Endodermal cell (in vitro differentiated cells): ENCODE data around the gene OSR1. TPM values are rescaled to one million over a fixed set of nuclear protein-coding genes. Genes with fewer than 3 reads are reported as not detected.

Experiments used
- DNase-seq: peaks from one replicate; pipeline ENCODE4 v3.0.0-alpha.2; 2017
- H3K27ac ChIP-seq: 2 replicates; pipeline ENCODE4 v1.5.1; 2013; ENCODE audit warnings: mild to moderate bottlenecking, low read depth, low read length, moderate library complexity
- H3K27me3 ChIP-seq: 2 replicates; pipeline ENCODE4 v1.6.1; 2013; ENCODE audit warnings: mild to moderate bottlenecking, low read length, moderate library complexity; ENCODE audit not compliant: insufficient read depth, control insufficient read depth, poor library complexity, severe bottlenecking
- H3K36me3 ChIP-seq: 2 replicates; pipeline ENCODE4 v1.7.0; 2013; ENCODE audit warnings: mild to moderate bottlenecking, low read length, moderate library complexity; ENCODE audit not compliant: control insufficient read depth, insufficient read depth
- H3K4me1 ChIP-seq: one replicate; pipeline ENCODE4 v1.7.0; 2013; ENCODE audit warnings: low read length; ENCODE audit not compliant: control insufficient read depth, insufficient read depth
- H3K4me3 ChIP-seq: 2 replicates; pipeline ENCODE4 v1.5.1; 2013; ENCODE audit warnings: mild to moderate bottlenecking, low read length, moderate library complexity
- H3K9ac ChIP-seq: 2 replicates; pipeline ENCODE4 v1.6.1; 2013; ENCODE audit warnings: mild to moderate bottlenecking, low read length, moderate library complexity; ENCODE audit not compliant: poor library complexity, severe bottlenecking; ENCODE audit errors: extremely low read depth
- H3K9me3 ChIP-seq: 2 replicates; pipeline ENCODE4 v1.6.1; 2013; ENCODE audit warnings: mild to moderate bottlenecking, low read length, moderate library complexity; ENCODE audit not compliant: control insufficient read depth
- H3K27ac Mint-ChIP-seq: 2 replicates; pipeline ENCODE4 v1.8.0; 2020; ENCODE audit warnings: mixed read lengths
- H3K27me3 Mint-ChIP-seq: 2 replicates; pipeline ENCODE4 v1.8.0; 2021; ENCODE audit warnings: mild to moderate bottlenecking, mixed read lengths; ENCODE audit not compliant: insufficient read depth
- H3K36me3 Mint-ChIP-seq: 2 replicates; pipeline ENCODE4 v1.8.0; 2020; ENCODE audit warnings: low read depth, mixed read lengths
- H3K4me1 Mint-ChIP-seq: 2 replicates; pipeline ENCODE4 v1.8.0; 2020; ENCODE audit warnings: mixed read lengths
- H3K4me3 Mint-ChIP-seq: 2 replicates; pipeline ENCODE4 v1.8.0; 2020; ENCODE audit warnings: mild to moderate bottlenecking, moderate library complexity, mixed read lengths
- H3K9me3 Mint-ChIP-seq: 2 replicates; pipeline ENCODE4 v1.8.0; 2020; ENCODE audit warnings: mild to moderate bottlenecking, mixed read lengths
- CTCF ChIP-seq: fragments of 200-600 bp; sonication (generic); conservative IDR thresholded peaks from 2 replicates; pipeline ENCODE4 v1.5.0; 2021; ENCODE audit warnings: antibody characterized with exemption, mild to moderate bottlenecking
- WGBS, 2 experiments: methylation state at CpG; one replicate each; pipeline versions ENCODE4 v1.1.5 to v1.1.7; 2013; ENCODE audit warnings: missing lambda C conversion rate in 2 of 2, mixed read lengths in 1 of 2; ENCODE audit not compliant: insufficient coverage in 1 of 2, insufficient read length in 1 of 2; 5-methylcytosine and 5-hydroxymethylcytosine counted together
- total RNA-seq, 2 donors: library from RNA; stranded (reverse); fragmentation: NEBNext Ultra II Directional in 1 of 2; extraction: Animal tissue kit (Norgen Biotek cat#: 25700) in 1 of 2; gene quantifications; 2 replicates in 1 of 2; 3 replicates in 1 of 2; pipeline ENCODE4 v1.2.1, GENCODE V29; 2021

Gene OSR1
- total RNA-seq, 2 donors from 2014 or later = not detected

- Mint-ChIP-seq H3K9me3 (no peaks in the 10 kb centered on the region), H3K36me3 (no peaks in the 10 kb centered on the region), H3K27me3 (peaks cover 92% of the 10 kb centered on the region)
These were observed 10.3 kb upstream of the OSR1 start for GRCh38 chr2:19368760-19369159.

DNA sequence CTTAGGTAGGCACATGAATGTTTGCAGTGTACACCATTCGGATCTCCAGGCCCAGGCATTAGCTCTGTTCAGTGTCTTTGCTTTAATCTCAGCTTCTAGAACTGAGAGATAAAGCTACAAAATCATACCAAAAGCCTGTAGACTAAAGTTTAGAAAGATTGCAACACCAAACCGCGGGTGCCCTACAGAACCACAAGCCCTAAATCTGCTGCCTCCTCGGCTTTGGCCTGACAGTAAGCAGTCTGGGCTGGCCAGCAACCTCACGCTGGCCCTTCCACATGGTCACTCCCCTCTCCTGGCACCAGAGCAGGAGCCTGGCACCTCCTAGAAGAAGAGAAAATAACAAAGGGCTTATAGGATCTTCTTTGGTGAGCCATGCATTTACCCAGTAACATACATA, 8.9 kb upstream of the OSR1 start:
- Mint-ChIP-seq H3K4me1 (peaks cover 13% of the 10 kb centered on the region), H3K9me3 (no peaks in the 10 kb centered on the region), H3K27me3 (peaks cover 98% of the 10 kb centered on the region), H3K27ac (no peak overlapping the region), H3K36me3 (no peaks in the 10 kb centered on the region), H3K4me3 (no peak overlapping the region)
- no peaks in the 10 kb centered on the region for H3K36me3 ChIP-seq
- WGBS, 2 experiments = 63 to 90% methylated on average over 1 to 5 of the region's 5 CpGs
- no peak overlapping the region for H3K4me3 ChIP-seq
- no peak overlapping the region for H3K9ac ChIP-seq
- TF ChIP-seq CTCF = no peak
- H3K4me1 ChIP-seq = no peaks in the 10 kb centered on the region
- no peak overlapping the region for H3K27ac ChIP-seq
- no peaks in the 10 kb centered on the region for H3K9me3 ChIP-seq
- H3K27me3 ChIP-seq = peaks cover 92% of the 10 kb centered on the region
- no peak for DNase-seq

More at GRCh38 chr2:19368760-19369159, 10.3 kb upstream of the OSR1 start:
- Mint-ChIP-seq H3K4me1 (no peaks in the 10 kb centered on the region), H3K27ac (no peak overlapping the region), H3K4me3 (no peak overlapping the region)
- peaks cover 82% of the 10 kb centered on the region for H3K27me3 ChIP-seq
- WGBS, 2 experiments = 81% methylated on average over 4 of the region's 4 CpGs
- no peak for DNase-seq
- no peaks in the 10 kb centered on the region for H3K4me1 ChIP-seq
- no peaks in the 10 kb centered on the region for H3K36me3 ChIP-seq
- H3K9me3 ChIP-seq = no peaks in the 10 kb centered on the region
- H3K27ac ChIP-seq = no peak overlapping the region
- no peak overlapping the region for H3K9ac ChIP-seq
- TF ChIP-seq CTCF = no peak
- no peak overlapping the region for H3K4me3 ChIP-seq

- 78 to 100% methylated on average over 1 to 3 of the region's 3 CpGs for WGBS, 2 experiments
- H3K9me3 ChIP-seq = no peaks in the 10 kb centered on the region
- no peak overlapping the region for H3K4me3 ChIP-seq
- Mint-ChIP-seq H3K9me3 (peaks cover 2% of the 10 kb centered on the region), H3K4me3 (no peak overlapping the region), H3K4me1 (peaks cover 13% of the 10 kb centered on the region), H3K27me3 (peaks cover 98% of the 10 kb centered on the region), H3K27ac (no peak overlapping the region), H3K36me3 (no peaks in the 10 kb centered on the region)
- H3K27me3 ChIP-seq = peaks cover 92% of the 10 kb centered on the region
- H3K36me3 ChIP-seq = no peaks in the 10 kb centered on the region
- no peak overlapping the region for H3K27ac ChIP-seq
- no peak overlapping the region for H3K9ac ChIP-seq
- no peak for DNase-seq
- TF ChIP-seq CTCF = no peak
- H3K4me1 ChIP-seq = no peaks in the 10 kb centered on the region
These were observed 6.7 kb upstream of the OSR1 start for GRCh38 chr2:19365126-19365525.
